SK-N-SH treated with all-trans-retinoic acid at 6 μM for 48 hours (cell line): ENCODE measurements around the gene TADA1.

Experiments
- ATAC-seq: fragments of 200-7000 bp; cut with Tn5 transposase; 3 replicates; pipeline ENCODE4 v1.9.1; 2020; ENCODE audit warnings: mild to moderate bottlenecking, moderate library complexity
- ARNTL ChIP-seq: fragments of 450-650 bp; formaldehyde crosslinking; IDR thresholded peaks from 2 replicates; pipeline ENCODE4 v1.5.0; 2020; ENCODE audit warnings: low read depth, mild to moderate bottlenecking, moderate library complexity, borderline replicate concordance
- BACH2 ChIP-seq: fragments of 250-450 bp; sonication (Bioruptor Pico); IDR thresholded peaks from 2 replicates; pipeline ENCODE4 v1.9.0; 2021; ENCODE audit warnings: mild to moderate bottlenecking, borderline replicate concordance
- CSDC2 ChIP-seq: fragments of 250-450 bp; sonication (Bioruptor Pico); IDR thresholded peaks from 2 replicates; pipeline ENCODE4 v1.5.0; 2020; ENCODE audit warnings: mild to moderate bottlenecking, moderate library complexity
- ESRRG ChIP-seq: fragments of 250-450 bp; sonication (Bioruptor Pico); IDR thresholded peaks from 2 replicates; pipeline ENCODE4 v1.6.1; 2021; ENCODE audit warnings: mild to moderate bottlenecking
- GLIS3 ChIP-seq: fragments of 250-450 bp; sonication (Bioruptor Pico); IDR thresholded peaks from 2 replicates; pipeline ENCODE4 v1.5.0; 2020; ENCODE audit warnings: mild to moderate bottlenecking, moderate library complexity
- ISL1 ChIP-seq: fragments of 250-450 bp; sonication (Bioruptor Pico); IDR thresholded peaks from 2 replicates; pipeline ENCODE4 v2.1.2; 2022; ENCODE audit warnings: mild to moderate bottlenecking, moderate library complexity
- OSR1 ChIP-seq: fragments of 250-450 bp; sonication (Bioruptor Pico); IDR thresholded peaks from 2 replicates; pipeline ENCODE4 v1.8.0; 2022; ENCODE audit warnings: moderate library complexity, mild to moderate bottlenecking, inconsistent platforms
- PATZ1 ChIP-seq: fragments of 250-450 bp; sonication (Bioruptor Pico); IDR thresholded peaks from 2 replicates; pipeline ENCODE4 v1.8.0; 2020; ENCODE audit warnings: mild to moderate bottlenecking, moderate library complexity, borderline replicate concordance
- POU6F1 ChIP-seq: fragments of 250-450 bp; sonication (Bioruptor Pico); IDR thresholded peaks from 2 replicates; pipeline ENCODE4 v1.8.0; 2021; ENCODE audit warnings: low read depth, mild to moderate bottlenecking, moderate library complexity, borderline replicate concordance
- PPARA ChIP-seq: fragments of 250-450 bp; sonication (Bioruptor Pico); IDR thresholded peaks from 2 replicates; pipeline ENCODE4 v1.5.0; 2020; ENCODE audit warnings: mild to moderate bottlenecking, borderline replicate concordance
- RARB ChIP-seq: fragments of 250-450 bp; sonication (Bioruptor Pico); IDR thresholded peaks from 2 replicates; pipeline ENCODE4 v1.8.0; 2021; ENCODE audit warnings: mild to moderate bottlenecking, moderate library complexity
- SNAI2 ChIP-seq: fragments of 250-450 bp; sonication (Bioruptor Pico); IDR thresholded peaks from 2 replicates; pipeline ENCODE4 v1.5.0; 2020; ENCODE audit warnings: mild to moderate bottlenecking, moderate library complexity
- TCF4 ChIP-seq: fragments of 250-450 bp; sonication (Bioruptor Pico); IDR thresholded peaks from 2 replicates; pipeline ENCODE4 v1.8.0; 2021; ENCODE audit warnings: mild to moderate bottlenecking, moderate library complexity, borderline replicate concordance
- TOX ChIP-seq: fragments of 250-450 bp; sonication (Bioruptor Pico); IDR thresholded peaks from 2 replicates; pipeline ENCODE4 v1.8.0; 2021; ENCODE audit warnings: mild to moderate bottlenecking, moderate library complexity, borderline replicate concordance
- ZC3H10 ChIP-seq: fragments of 250-450 bp; sonication (Bioruptor Pico); IDR thresholded peaks from 2 replicates; pipeline ENCODE4 v1.5.1; 2021; ENCODE audit warnings: mild to moderate bottlenecking, moderate library complexity
- ZFP3 ChIP-seq: fragments of 250-450 bp; sonication (Bioruptor Pico); IDR thresholded peaks from 2 replicates; pipeline ENCODE4 v1.5.0; 2020; ENCODE audit warnings: mild to moderate bottlenecking, moderate library complexity
- ZFP30 ChIP-seq: fragments of 450-650 bp; formaldehyde crosslinking; IDR thresholded peaks from 2 replicates; pipeline ENCODE4 v1.5.0; 2022; ENCODE audit warnings: mild to moderate bottlenecking, moderate library complexity
- ZNF565 ChIP-seq: fragments of 450-650 bp; formaldehyde crosslinking; conservative IDR thresholded peaks from 2 replicates; pipeline ENCODE4 v1.5.0; 2020; ENCODE audit warnings: low read depth, mild to moderate bottlenecking, moderate library complexity
- ZNF70 ChIP-seq: fragments of 450-650 bp; formaldehyde crosslinking; IDR thresholded peaks from 2 replicates; pipeline ENCODE4 v1.5.0; 2020; ENCODE audit warnings: mild to moderate bottlenecking, moderate library complexity
- ZNF8 ChIP-seq: fragments of 450-650 bp; formaldehyde crosslinking; IDR thresholded peaks from 2 replicates; pipeline ENCODE4 v1.5.0; 2020; ENCODE audit warnings: mild to moderate bottlenecking, moderate library complexity
- TF ChIP-seq, protein P1 (sequence below): fragments of 250-450 bp; sonication (Bioruptor Pico); IDR thresholded peaks from 2 replicates; pipeline ENCODE4 v1.5.1; 2020; ENCODE audit warnings: low read depth, mild to moderate bottlenecking, moderate library complexity
- TF ChIP-seq, protein P2 (sequence below): fragments of 250-450 bp; sonication (Bioruptor Pico); IDR thresholded peaks from 2 replicates; pipeline ENCODE4 v1.5.1; 2021; ENCODE audit warnings: mild to moderate bottlenecking, moderate library complexity

TADA1 gene

DNA sequence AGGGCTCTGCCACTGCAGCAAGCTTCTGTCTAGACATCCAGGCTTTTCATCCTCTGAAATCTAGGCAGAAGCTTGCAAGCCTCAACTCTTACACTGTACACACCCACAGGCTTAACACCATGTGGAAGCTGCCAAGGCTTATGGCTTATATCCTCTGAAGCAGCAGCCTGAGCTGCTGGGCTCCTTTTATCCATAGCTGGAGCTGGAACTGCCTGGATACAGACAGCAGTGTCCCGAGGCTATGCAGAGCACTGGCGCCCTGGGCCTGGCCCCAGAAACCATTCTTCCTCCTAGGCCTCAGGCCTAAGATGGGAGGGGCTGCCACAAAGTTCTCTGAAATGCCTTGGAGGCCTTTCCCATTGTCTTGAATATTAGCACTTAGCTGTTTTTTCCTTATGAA, 56.1 kb downstream of the TADA1 start:
- no peak for ATAC-seq

DNA sequence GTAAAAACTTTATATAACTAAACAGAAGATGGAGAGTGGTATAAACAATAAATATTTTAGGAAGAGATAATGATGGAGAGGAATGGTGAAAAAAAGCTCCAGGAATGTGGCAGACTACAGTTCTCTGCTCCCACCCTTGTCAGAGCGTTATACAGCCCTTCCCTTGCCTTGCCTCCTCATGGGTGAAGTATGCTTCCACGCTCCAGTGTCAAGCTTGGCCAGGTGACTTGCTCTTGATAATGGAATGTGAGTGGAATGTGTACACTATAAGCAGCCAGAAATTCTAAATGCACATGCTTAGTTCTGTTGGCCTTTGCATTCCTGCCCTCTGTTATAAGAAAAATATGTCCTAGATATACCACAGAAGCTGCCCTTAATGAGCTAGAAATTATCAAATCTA, 61.5 kb downstream of the TADA1 start:
- no peak; the same call in 2 of the 3 replicates for ATAC-seq
- TF ChIP-seq OSR1 (no peak), ZFP30 (no peak), BACH2 (CRISPR knock-in tag) (no peak), TCF4 (CRISPR knock-in tag) (no peak), ZFP3 (CRISPR knock-in tag) (no peak), ZNF8 (CRISPR knock-in tag) (no peak), CSDC2 (no peak), GLIS3 (no peak), ZNF565 (no peak), ZNF70 (no peak), PPARA (no peak), RARB (no peak), ISL1 (CRISPR knock-in tag) (no peak), TOX (CRISPR knock-in tag) (no peak), PATZ1 (CRISPR knock-in tag) (no peak), POU6F1 (no peak)
- TF ChIP-seq, protein P1, sequence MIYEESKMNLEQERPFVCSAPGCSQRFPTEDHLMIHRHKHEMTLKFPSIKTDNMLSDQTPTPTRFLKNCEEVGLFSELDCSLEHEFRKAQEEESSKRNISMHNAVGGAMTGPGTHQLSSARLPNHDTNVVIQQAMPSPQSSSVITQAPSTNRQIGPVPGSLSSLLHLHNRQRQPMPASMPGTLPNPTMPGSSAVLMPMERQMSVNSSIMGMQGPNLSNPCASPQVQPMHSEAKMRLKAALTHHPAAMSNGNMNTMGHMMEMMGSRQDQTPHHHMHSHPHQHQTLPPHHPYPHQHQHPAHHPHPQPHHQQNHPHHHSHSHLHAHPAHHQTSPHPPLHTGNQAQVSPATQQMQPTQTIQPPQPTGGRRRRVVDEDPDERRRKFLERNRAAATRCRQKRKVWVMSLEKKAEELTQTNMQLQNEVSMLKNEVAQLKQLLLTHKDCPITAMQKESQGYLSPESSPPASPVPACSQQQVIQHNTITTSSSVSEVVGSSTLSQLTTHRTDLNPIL, result no peak
- TF ChIP-seq, protein P2, sequence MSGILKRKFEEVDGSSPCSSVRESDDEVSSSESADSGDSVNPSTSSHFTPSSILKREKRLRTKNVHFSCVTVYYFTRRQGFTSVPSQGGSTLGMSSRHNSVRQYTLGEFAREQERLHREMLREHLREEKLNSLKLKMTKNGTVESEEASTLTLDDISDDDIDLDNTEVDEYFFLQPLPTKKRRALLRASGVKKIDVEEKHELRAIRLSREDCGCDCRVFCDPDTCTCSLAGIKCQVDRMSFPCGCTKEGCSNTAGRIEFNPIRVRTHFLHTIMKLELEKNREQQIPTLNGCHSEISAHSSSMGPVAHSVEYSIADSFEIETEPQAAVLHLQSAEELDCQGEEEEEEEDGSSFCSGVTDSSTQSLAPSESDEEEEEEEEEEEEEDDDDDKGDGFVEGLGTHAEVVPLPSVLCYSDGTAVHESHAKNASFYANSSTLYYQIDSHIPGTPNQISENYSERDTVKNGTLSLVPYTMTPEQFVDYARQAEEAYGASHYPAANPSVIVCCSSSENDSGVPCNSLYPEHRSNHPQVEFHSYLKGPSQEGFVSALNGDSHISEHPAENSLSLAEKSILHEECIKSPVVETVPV (CRISPR knock-in tag), result no peak

More for the DNA sequence above, 56.1 kb downstream of the TADA1 start:
- no peak for TF ChIP-seq PPARA
- no peak for TF ChIP-seq ISL1 (CRISPR knock-in tag)
- TF ChIP-seq OSR1, result no peak
- no peak for TF ChIP-seq GLIS3
- TF ChIP-seq TCF4 (CRISPR knock-in tag), result no peak

DNA sequence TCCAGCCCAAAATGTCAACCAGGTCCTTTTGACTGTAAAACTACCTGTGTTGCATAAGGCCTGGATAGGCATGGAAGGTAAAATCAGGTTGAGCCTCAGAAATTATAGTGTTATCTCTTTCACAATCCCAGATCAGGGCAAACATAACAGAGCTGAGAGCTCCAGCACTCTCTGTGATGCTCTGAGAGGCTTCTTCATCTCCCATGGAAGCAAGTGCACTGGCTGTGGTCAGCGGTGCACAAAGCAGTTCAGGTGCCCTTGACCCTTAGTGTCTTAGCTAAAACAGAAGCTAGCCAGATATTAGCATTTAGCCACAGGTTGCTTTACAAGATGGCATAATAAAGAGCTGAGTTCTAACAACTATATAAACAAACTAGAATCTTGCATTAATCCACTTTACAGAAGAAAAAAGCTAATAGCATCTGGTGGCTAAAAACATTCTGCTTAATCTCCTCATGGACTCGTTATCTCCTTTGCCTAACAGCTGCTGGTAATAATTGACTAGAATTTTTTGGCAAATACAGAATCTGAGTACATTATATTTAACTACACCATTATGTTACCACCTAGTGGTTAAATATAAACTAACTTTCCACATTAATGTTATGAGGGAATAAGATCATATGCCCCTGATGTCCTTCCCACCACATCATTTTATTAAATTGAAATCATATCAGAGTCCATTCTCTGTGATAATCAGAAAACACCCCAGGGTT, 62.4 kb downstream of the TADA1 start:
- ATAC-seq, result no peak
- TF ChIP-seq TOX (CRISPR knock-in tag), result no peak
- TF ChIP-seq GLIS3, result no peak
- TF ChIP-seq ZC3H10 (CRISPR knock-in tag), result no peak
- TF ChIP-seq POU6F1, result no peak
- TF ChIP-seq PATZ1 (CRISPR knock-in tag), result no peak
- TF ChIP-seq RARB, result no peak
- no peak for TF ChIP-seq CSDC2
- TF ChIP-seq BACH2 (CRISPR knock-in tag), result no peak
- TF ChIP-seq, protein P2 (CRISPR knock-in tag), result no peak
- TF ChIP-seq TCF4 (CRISPR knock-in tag), result no peak
- no peak for TF ChIP-seq ISL1 (CRISPR knock-in tag)
- TF ChIP-seq OSR1, result no peak
- TF ChIP-seq ARNTL, result no peak
- no peak for TF ChIP-seq ZFP30
- no peak for TF ChIP-seq ESRRG (CRISPR knock-in tag)
- TF ChIP-seq ZNF565, result no peak
- TF ChIP-seq PPARA, result no peak
- TF ChIP-seq SNAI2 (CRISPR knock-in tag), result no peak
- TF ChIP-seq, protein P1, result no peak
